AG09309 (cell line): ENCODE results near the gene CASK.
A peak's percentile ranks its signal among the peaks of the same experiment; 100 is the strongest.

Source experiments
- DNase-seq: peaks from one replicate; pipeline ENCODE4 v3.0.0-alpha.2; 2010; ENCODE audit warnings: low read depth
- H3K4me3 ChIP-seq: 2 replicates; pipeline ENCODE4 v1.5.1; 2011; ENCODE audit warnings: mild to moderate bottlenecking, low read depth, low read length, moderate library complexity; ENCODE audit not compliant: control insufficient read depth
- TF ChIP-seq, protein P1 (sequence below): IDR thresholded peaks from 2 replicates; pipeline ENCODE4 v1.5.1; 2011; ENCODE audit warnings: mild to moderate bottlenecking, low read depth, low read length, inconsistent platforms; ENCODE audit not compliant: insufficient read depth, control insufficient read depth; ENCODE audit errors: missing control alignments

Gene CASK

GRCh38 chrX:41759817-41760216 lies 163.5 kb downstream of the CASK start:
- DNase-seq: no peak

GRCh38 chrX:41758401-41758800 lies 165.0 kb downstream of the CASK start:
- H3K4me3 ChIP-seq: no peak overlapping the region
- no peak for DNase-seq
- TF ChIP-seq, protein P1, sequence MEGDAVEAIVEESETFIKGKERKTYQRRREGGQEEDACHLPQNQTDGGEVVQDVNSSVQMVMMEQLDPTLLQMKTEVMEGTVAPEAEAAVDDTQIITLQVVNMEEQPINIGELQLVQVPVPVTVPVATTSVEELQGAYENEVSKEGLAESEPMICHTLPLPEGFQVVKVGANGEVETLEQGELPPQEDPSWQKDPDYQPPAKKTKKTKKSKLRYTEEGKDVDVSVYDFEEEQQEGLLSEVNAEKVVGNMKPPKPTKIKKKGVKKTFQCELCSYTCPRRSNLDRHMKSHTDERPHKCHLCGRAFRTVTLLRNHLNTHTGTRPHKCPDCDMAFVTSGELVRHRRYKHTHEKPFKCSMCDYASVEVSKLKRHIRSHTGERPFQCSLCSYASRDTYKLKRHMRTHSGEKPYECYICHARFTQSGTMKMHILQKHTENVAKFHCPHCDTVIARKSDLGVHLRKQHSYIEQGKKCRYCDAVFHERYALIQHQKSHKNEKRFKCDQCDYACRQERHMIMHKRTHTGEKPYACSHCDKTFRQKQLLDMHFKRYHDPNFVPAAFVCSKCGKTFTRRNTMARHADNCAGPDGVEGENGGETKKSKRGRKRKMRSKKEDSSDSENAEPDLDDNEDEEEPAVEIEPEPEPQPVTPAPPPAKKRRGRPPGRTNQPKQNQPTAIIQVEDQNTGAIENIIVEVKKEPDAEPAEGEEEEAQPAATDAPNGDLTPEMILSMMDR: no peak

More at GRCh38 chrX:41759817-41760216, 163.5 kb downstream of the CASK start:
- H3K4me3 ChIP-seq: no peak overlapping the region
- TF ChIP-seq, protein P1: peak; percentile 55

DNA sequence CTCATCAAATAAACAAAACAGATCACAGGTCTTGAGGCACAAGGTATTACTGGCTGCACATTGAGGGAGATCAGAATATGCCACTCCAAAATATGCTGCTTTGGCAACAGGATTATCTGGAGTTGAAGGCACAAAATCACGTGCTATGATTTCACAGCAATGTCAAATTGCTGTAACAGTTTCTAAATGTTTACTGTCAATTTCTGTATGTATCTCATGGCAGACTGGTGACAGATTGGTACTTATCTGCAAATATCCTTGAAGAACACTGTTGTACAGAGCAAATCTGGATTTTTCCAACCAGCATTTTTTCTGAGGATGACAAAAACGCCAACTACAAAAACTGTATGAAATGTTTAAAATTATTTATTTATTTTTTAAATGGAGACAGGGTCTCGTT lies 172.6 kb downstream of the CASK start:
- H3K4me3 ChIP-seq: no peak overlapping the region
- no peak for DNase-seq
- TF ChIP-seq, protein P1: no peak

DNA sequence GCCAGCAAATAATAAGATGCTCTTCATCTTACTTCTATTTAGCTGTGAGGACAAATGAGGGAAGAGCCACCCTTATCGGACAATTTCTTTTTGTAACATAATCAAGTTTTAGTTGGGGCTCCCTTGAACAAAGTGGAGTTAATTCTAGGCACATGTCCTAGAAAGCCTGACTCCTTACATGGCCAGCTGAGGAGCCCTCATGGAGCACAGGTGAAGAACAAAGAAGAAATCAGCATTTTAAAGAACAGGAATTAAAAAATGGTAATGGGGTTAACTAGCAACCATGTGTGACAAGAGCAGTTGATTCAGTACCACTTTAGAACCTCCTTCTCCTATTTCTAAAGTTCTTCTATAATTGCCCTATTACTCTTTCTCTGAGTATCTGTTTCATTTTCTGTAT lies 183.5 kb downstream of the CASK start:
- DNase-seq: no peak
- TF ChIP-seq, protein P1: no peak
- no peak overlapping the region for H3K4me3 ChIP-seq

GRCh38 chrX:41737065-41737464 lies 186.3 kb downstream of the CASK start:
- no peak overlapping the region for H3K4me3 ChIP-seq
- TF ChIP-seq, protein P1: no peak
- no peak for DNase-seq

GRCh38 chrX:41734530-41734929 lies 188.8 kb downstream of the CASK start:
- H3K4me3 ChIP-seq: no peak overlapping the region
- TF ChIP-seq, protein P1: peak; percentile 64
- DNase-seq: no peak

- DNase-seq: no peak
- TF ChIP-seq, protein P1: no peak
- no peak overlapping the region for H3K4me3 ChIP-seq
Measured at GRCh38 chrX:41733939-41734338, 189.4 kb downstream of the CASK start.
